ENCODE data around the gene EXOC4.

Gene EXOC4

GRCh38 chr7:133727476-133728214, 474.8 kb downstream of the EXOC4 start:
- H3K9ac ChIP-seq: no peak overlapping the region
- H4K20me1 ChIP-seq: no peaks in the 10 kb centered on the region
- H3K4me1 ChIP-seq: no peaks in the 10 kb centered on the region
- no peaks in the 10 kb centered on the region for H3K36me3 ChIP-seq
- no peak overlapping the region for H3K4me2 ChIP-seq
- no peak for TF ChIP-seq Cebpa-rat (IDR thresholded peaks at IDR 0.05)
- H3K27me3 ChIP-seq: no peaks in the 10 kb centered on the region
- H3K9me3 ChIP-seq: no peaks in the 10 kb centered on the region
- H3K4me3 ChIP-seq: no peak overlapping the region
- no peak overlapping the region for H3K27ac ChIP-seq

- Histone ChIP-seq H3K9ac (no peak overlapping the region), H3K27ac (no peak overlapping the region), H3K4me2 (no peak overlapping the region), H3K27me3 (no peaks in the 10 kb centered on the region), H3K4me1 (no peaks in the 10 kb centered on the region), H3K9me3 (no peaks in the 10 kb centered on the region), H3K4me3 (no peak overlapping the region), H3K36me3 (no peaks in the 10 kb centered on the region), H4K20me1 (no peaks in the 10 kb centered on the region)
- TF ChIP-seq Cebpa-rat (IDR thresholded peaks at IDR 0.05): no peak
Measured at GRCh38 chr7:133730360-133730759, 477.5 kb downstream of the EXOC4 start.

- no peaks in the 10 kb centered on the region for H4K20me1 ChIP-seq
- no peaks in the 10 kb centered on the region for H3K36me3 ChIP-seq
- no peak for TF ChIP-seq Cebpa-rat (IDR thresholded peaks at IDR 0.05)
- no peak overlapping the region for H3K4me3 ChIP-seq
- no peaks in the 10 kb centered on the region for H3K4me1 ChIP-seq
- H3K4me2 ChIP-seq: no peak overlapping the region
- H3K27ac ChIP-seq: no peak overlapping the region
- no peaks in the 10 kb centered on the region for H3K27me3 ChIP-seq
- no peaks in the 10 kb centered on the region for H3K9me3 ChIP-seq
- H3K9ac ChIP-seq: no peak overlapping the region
Measured at GRCh38 chr7:133733401-133733800, 480.5 kb downstream of the EXOC4 start.

- no peak for TF ChIP-seq Cebpa-rat (IDR thresholded peaks at IDR 0.05)
- H4K20me1 ChIP-seq: no peaks in the 10 kb centered on the region
Measured at GRCh38 chr7:133735222-133735621, 482.3 kb downstream of the EXOC4 start.

GRCh38 chr7:133739817-133740216, 486.9 kb downstream of the EXOC4 start:
- no peak overlapping the region for H3K27ac ChIP-seq
- TF ChIP-seq Cebpa-rat (IDR thresholded peaks at IDR 0.05): no peak
- no peak overlapping the region for H3K9ac ChIP-seq
- H3K4me2 ChIP-seq: no peak overlapping the region
- no peaks in the 10 kb centered on the region for H3K9me3 ChIP-seq
- H3K4me1 ChIP-seq: no peaks in the 10 kb centered on the region
- H3K36me3 ChIP-seq: no peaks in the 10 kb centered on the region
- H3K27me3 ChIP-seq: no peaks in the 10 kb centered on the region
- no peaks in the 10 kb centered on the region for H4K20me1 ChIP-seq
- H3K4me3 ChIP-seq: no peak overlapping the region

More at GRCh38 chr7:133735222-133735621, 482.3 kb downstream of the EXOC4 start:
- Histone ChIP-seq H3K27ac (no peak overlapping the region), H3K36me3 (no peaks in the 10 kb centered on the region), H3K4me3 (no peak overlapping the region), H3K4me1 (no peaks in the 10 kb centered on the region), H3K4me2 (no peak overlapping the region), H3K9ac (no peak overlapping the region), H3K27me3 (no peaks in the 10 kb centered on the region), H3K9me3 (no peaks in the 10 kb centered on the region)

GRCh38 chr7:133741078-133741477, 488.2 kb downstream of the EXOC4 start:
- H3K4me2 ChIP-seq: no peak overlapping the region
- no peak overlapping the region for H3K27ac ChIP-seq
- no peaks in the 10 kb centered on the region for H3K27me3 ChIP-seq
- H3K36me3 ChIP-seq: no peaks in the 10 kb centered on the region
- no peak overlapping the region for H3K9ac ChIP-seq
- H3K9me3 ChIP-seq: no peaks in the 10 kb centered on the region
- no peak for TF ChIP-seq Cebpa-rat (IDR thresholded peaks at IDR 0.05)
- no peak overlapping the region for H3K4me3 ChIP-seq
- no peaks in the 10 kb centered on the region for H3K4me1 ChIP-seq
- no peaks in the 10 kb centered on the region for H4K20me1 ChIP-seq

- H3K27me3 ChIP-seq: no peaks in the 10 kb centered on the region
- no peaks in the 10 kb centered on the region for H4K20me1 ChIP-seq
- no peak overlapping the region for H3K4me3 ChIP-seq
- H3K27ac ChIP-seq: no peak overlapping the region
- H3K4me2 ChIP-seq: no peak overlapping the region
- no peak for TF ChIP-seq Cebpa-rat (IDR thresholded peaks at IDR 0.05)
- H3K36me3 ChIP-seq: no peaks in the 10 kb centered on the region
- no peaks in the 10 kb centered on the region for H3K9me3 ChIP-seq
- no peak overlapping the region for H3K9ac ChIP-seq
- H3K4me1 ChIP-seq: no peaks in the 10 kb centered on the region
Measured at GRCh38 chr7:133741703-133742102, 488.8 kb downstream of the EXOC4 start.

GRCh38 chr7:133742709-133743538, 490.0 kb downstream of the EXOC4 start:
- no peak for TF ChIP-seq Cebpa-rat (IDR thresholded peaks at IDR 0.05)

GRCh38 chr7:133744451-133744850, 491.6 kb downstream of the EXOC4 start:
- Histone ChIP-seq H4K20me1 (no peaks in the 10 kb centered on the region), H3K4me2 (no peak overlapping the region), H3K27me3 (no peaks in the 10 kb centered on the region), H3K9ac (no peak overlapping the region), H3K27ac (no peak overlapping the region), H3K36me3 (no peaks in the 10 kb centered on the region), H3K9me3 (no peaks in the 10 kb centered on the region), H3K4me1 (no peaks in the 10 kb centered on the region), H3K4me3 (no peak overlapping the region)
- no peak for TF ChIP-seq Cebpa-rat (IDR thresholded peaks at IDR 0.05)

More at GRCh38 chr7:133742709-133743538, 490.0 kb downstream of the EXOC4 start:
- Histone ChIP-seq H4K20me1 (no peaks in the 10 kb centered on the region), H3K27ac (no peak overlapping the region), H3K27me3 (no peaks in the 10 kb centered on the region), H3K9me3 (no peaks in the 10 kb centered on the region), H3K36me3 (no peaks in the 10 kb centered on the region), H3K9ac (no peak overlapping the region), H3K4me1 (no peaks in the 10 kb centered on the region), H3K4me3 (no peak overlapping the region), H3K4me2 (no peak overlapping the region)

GRCh38 chr7:133746305-133746704, 493.4 kb downstream of the EXOC4 start:
- Histone ChIP-seq H3K4me2 (no peak overlapping the region), H3K27ac (no peak overlapping the region), H3K4me3 (no peak overlapping the region), H3K9ac (no peak overlapping the region), H3K4me1 (no peaks in the 10 kb centered on the region), H4K20me1 (no peaks in the 10 kb centered on the region), H3K36me3 (no peaks in the 10 kb centered on the region), H3K9me3 (no peaks in the 10 kb centered on the region), H3K27me3 (no peaks in the 10 kb centered on the region)
- TF ChIP-seq Cebpa-rat (IDR thresholded peaks at IDR 0.05): no peak

Measured in BLaER1 (cell line).